Hematopoietic multipotent progenitor cell treated with erythropoietin and hydrocortisone succinate and interleukin-3 and kit ligand, for 15 days (in vitro differentiated cells): ENCODE results near the gene SCUBE3.

Experiments
- DNase-seq: peaks from one replicate; pipeline ENCODE4 v3.0.0-alpha.2; 2015; ENCODE audit warnings: low spot score

The SCUBE3 gene

DNA sequence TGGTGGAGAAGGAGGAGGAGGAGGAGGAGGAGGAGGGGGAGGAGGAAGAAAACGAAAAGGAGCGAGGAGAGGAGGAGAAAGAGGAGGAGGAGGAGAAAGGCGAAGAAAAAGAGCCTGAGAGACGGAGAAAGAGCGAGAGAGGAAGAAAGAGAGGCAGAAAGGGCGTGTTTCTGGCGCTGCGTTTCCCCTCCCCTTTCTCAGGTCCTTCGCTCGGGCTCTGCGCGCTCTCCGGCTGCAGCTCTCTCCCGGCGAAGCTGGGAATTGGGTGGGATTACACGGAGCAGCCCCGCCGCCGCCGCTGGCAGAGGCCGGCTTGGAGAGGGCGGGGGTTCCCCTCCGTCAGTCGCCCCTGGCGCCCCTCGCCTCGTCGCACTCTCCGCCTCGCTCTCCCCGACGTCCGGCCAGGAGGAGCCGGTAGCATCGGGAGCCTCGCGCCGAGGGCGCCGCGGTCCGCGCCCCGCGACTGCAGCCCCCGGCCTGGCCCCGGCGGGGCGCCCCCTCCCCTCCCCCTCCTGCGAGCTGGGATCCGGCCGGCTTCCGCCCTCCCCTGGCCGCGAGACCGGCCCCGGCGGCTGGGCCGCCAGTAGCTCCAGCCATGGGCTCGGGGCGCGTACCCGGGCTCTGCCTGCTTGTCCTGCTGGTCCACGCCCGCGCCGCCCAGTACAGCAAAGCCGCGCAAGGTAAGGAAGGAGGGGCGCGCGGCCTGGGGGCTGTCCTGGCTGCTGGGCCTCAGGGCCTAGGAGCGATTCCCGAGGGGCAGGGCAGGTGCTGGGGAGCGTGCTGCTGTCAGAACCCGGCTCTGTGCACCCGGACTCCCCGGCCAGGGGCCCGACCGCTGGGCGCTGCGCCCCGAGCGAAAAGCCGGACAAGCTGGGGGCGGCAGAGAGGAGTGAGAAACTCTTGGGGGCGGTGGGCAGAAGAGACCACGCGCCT lies at the start of gene SCUBE3:
Gene SCUBE3 (plus strand): TSS at position 133 of the 933 bp plus-strand sequence. CDS start 463 bp downstream, at position 596.
- DNase-seq, result no peak

DNA sequence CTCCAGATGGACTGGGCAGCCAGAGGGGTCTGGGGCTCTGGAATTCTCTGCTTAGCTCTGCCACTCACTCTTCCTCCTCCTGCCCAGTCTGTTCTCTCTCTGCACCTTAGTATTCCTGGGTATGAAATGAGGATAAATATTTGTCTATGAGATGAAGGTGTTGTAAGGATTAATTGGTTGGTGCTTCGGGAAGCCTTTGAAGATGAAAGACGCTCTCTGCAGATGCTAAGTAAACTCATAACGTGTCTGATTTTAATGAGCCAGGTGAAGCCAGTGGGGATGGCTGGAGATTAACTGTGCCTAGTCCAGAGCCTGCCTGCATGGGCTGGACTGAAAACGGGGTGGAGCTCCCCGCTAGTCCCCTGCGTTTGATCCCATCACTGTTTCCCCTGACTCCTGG lies 49.5 kb upstream of the SCUBE3 start:
- DNase-seq, result no peak

DNA sequence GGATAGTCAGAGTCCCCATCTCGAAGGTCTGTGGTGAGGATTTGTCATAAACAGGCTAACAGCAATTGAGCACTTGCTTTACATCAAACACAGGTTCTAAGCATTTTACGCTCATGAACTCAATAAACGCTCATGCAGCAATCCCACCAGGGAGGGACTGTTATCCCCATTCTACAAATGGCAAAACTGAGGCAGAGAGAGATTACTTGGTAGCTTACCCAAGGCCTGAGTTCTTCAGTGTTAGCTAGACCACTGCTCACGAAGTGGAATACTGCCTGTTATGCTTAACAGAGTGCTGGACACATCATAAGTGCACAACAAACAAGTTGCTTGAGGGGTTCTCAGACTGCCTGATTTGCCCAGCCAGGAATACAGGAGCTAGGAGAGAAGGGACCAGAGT lies 48.9 kb upstream of the SCUBE3 start:
- no peak for DNase-seq

DNA sequence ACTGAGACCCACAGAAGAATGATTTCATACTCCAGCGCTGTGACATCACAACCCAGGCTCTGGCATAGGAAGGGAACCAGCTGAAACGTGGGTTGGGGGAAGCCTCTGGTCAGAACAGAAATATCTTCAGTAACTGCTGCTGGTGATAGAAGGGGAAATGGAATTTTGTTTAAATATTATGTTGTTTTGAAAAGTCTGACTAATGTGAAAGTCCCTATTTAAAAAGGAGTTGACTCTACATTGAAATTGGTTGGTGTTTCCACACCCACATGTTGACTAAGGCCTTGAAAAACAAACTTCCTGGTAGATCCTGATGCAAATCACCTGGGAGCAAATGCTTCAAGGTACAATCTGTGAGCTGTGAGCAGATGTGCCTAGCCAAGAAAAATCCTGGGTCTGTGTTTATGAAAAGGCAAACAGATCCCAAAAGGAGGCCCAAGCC lies 48.1 kb upstream of the SCUBE3 start:
- no peak for DNase-seq

DNA sequence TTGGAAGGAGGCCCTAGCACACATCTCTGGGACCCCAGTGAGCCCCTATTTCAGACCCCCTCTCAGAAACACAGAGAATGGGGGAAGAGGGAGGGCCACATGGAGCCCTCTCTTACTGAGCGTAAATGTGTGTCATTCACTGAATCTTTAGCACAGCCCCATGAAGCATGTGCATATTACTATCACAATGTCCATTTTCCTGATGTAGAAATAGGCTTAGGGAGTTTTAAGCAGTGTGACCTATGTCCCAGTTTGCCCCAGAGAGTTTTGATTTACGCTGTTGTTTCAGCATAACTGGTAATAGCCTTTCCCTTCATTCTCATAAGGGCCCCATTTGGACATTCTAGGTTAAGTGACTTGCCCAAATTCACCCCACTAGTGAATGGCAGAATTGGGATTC lies 47.6 kb upstream of the SCUBE3 start:
- DNase-seq, result no peak

DNA sequence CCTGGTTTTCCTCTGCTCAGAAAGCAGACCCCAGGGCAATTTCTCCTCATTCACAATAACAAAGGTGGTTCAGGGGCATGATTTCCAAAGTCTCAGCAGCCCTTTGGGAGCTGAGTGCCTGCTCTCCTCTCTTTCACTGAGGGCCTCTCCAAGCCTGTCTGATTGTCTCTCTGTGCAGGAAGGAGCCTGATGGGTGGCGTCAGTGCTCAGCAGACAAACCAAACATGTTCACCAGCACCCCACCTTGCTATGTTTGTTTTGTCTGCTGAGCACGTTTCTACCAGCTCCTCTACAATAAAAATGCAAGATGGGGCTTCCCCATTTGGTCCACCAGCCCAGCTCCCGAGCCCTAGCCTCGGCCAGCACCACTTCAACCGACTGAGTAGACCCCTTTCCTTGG lies 47.2 kb upstream of the SCUBE3 start:
- DNase-seq, result no peak

DNA sequence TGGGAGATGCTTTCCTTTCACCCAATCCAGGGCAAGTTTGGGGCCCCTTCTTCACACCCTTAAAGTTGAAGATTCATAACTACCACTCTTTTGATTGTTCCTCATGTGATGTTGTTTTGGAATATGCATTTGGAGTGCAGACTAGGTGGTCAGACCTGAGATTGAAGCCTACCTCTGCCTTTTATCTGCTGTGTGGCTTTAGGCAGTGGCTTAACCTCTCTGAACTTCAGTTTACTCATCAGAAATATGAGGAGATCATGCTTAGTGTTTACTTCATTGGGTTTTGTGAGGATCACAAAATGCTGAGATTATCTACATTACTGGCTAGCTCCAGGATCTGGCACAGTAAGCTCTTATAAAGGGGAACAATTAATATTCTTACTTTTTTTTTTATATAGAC lies 46.3 kb upstream of the SCUBE3 start:
- DNase-seq, result no peak

DNA sequence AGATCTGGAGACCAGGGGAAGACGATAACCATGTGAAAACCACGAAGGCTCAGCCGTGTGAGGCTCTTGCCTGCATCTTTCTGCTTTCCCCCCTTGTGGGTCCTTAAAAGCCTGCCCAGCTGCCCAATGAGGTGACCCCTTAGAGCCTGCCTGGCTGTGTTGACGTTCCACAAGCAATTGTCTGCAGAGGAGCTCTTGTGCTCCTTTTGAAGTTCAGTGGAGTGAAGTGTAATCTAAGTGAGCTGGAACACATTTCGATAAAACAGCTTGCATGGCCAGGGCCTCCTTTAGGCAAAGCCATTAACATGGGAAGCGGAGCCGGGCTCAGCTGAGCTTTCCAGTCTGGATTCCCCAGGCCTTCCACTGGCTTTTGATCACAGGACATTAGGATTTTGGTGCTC lies 45.3 kb upstream of the SCUBE3 start:
- DNase-seq, result no peak

DNA sequence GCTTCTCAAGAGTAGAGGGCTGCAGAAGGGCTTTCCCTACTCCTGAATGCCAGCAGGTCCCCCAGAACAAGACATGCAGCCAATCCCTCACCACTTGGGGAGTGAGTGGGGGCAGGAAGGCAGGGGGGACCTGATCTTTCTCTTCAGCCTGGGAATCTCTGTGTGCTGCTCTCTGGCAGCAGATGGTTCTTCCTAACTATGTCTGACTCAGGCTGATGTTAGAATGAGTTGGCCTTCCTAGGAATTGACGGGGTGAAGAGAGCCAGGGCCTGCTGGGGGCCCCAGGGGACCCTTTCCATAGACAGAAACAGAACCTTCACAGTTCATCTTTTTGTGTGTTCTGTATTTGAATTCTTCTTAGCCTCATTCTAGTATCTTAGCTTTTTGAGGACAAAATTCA lies 43.6 kb upstream of the SCUBE3 start:
- DNase-seq, result no peak

DNA sequence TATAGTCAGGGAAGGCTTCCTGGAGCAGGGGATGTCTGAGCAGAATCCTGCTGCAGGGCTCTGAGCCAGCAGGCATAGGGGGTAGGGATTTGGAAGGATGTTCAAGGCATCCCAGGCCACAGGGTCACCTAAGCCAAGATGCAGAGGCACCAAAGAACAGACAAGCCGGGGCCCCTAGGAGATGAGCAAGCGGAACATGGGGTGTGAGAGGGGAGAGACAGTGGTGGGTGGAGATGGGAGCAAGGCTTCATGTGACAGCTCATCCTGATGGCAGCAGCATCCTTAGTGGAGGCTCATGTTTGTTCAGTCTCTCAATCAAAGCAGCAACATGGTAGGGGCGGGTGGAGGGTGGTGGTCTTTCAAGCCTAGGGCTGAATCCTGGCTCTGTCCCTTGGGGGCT lies 42.9 kb upstream of the SCUBE3 start:
- DNase-seq, result no peak

DNA sequence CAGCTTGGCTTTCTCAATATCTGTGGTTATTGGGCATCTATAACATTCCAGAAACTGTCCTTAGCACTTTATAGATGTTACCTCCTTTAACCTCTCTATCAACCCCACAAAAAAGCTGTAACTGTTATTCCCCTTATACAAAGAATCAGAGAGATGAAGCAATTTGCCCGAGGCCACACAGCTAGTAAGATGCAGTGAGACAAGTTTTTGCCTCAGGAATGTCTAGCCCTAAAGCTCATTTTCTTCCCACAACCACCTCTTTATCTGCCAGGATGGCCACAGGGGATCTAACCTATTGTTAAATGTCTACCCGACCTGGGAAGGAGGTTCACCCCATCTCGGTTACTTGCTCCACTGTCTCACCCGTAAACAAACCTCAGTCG lies 40.7 kb upstream of the SCUBE3 start:
- DNase-seq, result no peak

DNA sequence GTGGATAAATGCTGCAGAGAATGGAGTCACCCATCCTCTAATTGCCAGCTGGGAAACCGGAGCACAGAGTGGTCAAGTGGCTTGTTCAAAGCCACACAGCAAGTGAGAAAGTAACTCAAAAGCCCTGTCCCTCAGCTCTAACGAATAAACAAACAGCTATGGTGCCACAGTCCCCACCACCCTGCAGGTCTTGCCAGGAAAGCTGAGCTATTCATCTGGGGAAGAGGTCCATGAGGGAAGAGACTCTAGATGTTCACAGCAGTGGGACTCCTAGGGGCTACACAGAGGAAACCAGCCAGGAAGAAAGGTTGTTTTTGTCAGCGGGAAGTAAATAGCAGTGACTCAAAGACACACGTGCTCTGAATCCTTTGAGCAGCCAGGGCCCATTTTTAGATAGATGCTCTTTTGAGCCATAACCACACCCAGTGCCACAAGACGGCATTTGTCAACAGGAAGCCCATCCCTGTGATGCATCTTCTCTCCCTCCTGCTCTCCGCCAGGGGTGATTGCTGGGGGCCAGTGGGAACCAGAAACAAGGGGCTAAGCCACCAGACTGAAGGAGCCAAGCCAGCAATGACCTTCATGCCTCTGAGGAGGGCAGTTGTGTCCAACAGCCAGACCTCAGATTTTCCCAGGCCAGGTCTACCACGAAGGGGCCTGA lies 40.2 kb upstream of the SCUBE3 start:
- DNase-seq, result no peak

DNA sequence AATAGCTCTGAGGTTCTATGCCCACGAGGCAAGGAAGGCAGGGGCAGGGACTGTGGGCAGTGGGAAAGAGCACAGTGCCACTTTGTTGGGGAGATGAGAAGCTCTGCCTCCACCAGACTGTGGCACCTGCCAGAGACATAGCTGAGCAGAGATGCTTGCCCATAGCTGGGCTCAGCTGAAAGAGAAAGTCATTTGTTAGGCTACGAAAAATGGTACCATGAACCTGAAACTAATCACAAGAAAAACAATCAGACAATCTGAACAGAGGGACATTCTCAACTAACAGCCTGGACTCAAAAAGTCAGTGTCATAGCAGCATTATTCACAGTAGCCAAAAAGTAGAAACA lies 39.7 kb upstream of the SCUBE3 start:
- no peak for DNase-seq

DNA sequence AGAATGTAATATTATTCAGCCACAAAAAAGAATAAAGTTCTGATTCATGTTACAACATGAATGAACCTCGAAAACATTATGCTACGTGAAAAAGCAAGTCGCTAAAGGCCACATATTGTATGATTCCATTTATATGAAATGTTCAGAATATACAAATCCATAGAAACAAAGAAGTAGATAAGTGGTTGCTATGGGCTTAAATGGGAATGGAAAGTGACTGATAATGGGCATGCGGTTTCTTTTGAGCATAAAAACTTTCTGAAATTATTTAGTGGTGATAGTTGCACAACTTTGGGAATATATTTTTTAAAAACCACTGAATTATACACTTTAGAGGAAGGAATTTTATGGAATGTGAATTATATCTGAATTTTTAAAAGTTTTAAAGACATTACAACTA lies 39.3 kb upstream of the SCUBE3 start:
- no peak for DNase-seq

DNA sequence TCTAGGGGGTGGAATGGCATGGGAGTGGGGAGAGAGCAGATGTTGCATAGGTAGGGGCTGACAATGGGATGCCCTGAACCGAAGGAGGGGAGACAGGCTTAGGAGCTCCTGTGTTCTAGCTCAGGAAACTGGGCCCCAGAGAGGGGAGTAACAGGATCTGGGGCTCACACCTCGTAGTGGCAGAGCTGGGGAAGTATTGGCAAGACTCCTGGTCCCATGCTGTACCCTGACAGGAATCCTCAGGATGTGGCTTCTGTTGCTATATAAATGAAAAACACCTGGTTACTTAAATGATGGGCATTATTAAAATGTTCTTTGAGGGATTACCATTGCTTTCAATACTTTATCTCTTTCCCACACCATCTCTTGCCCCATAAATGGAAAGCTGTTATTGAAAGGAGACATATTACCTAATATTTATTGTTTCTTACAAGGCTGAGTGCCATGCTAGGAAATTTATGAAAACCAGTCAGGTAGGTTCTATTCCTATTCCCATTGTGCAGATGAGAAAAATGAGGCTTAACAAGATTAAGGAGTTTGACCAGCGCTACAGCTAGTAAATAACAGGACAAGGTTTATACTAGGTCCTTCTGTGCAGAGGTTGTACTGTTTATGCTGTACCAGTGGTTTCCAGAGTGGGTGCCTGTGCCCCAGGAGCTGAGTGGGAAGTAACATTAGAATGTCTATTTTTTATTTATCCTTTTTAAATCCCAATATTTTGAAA lies 37.3 kb upstream of the SCUBE3 start:
- DNase-seq, result no peak

DNA sequence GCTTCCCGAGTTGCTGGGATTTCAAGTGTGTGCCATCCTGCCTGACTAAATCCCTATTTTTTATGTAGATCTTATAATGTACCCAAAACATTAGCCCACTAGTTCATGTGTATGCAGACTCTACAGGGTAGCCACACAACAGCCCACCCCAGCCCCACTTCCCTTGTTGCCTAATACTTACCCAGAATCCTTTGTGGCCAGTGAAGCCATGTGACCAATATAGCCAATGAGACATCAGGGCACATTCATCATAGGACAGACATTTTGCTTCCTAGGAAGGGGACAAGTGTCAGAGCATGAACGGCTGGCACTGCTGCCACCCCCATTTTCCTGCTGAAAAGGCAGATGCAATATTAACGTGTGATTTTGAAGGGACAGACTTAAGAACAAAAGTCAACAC lies 36.6 kb upstream of the SCUBE3 start:
- no peak for DNase-seq

DNA sequence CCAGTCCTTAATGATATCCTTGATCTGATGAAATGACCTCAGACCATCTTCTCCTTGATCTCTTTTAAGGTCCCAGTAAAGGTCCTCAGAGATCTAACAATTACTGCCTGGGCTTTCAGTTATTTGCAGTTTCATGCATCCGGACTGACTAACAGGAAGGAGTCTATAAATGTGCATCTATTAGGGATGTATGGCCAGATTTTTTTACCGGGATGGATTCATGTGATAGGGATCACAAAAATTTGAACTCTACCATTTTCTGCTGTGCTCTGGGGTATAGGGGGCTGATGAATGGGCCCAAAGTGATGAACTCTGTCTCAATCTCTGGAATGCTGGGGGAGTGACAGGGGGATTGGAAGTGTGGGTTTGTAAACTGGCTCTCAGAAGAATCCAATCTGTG lies 36.2 kb upstream of the SCUBE3 start:
- no peak for DNase-seq

DNA sequence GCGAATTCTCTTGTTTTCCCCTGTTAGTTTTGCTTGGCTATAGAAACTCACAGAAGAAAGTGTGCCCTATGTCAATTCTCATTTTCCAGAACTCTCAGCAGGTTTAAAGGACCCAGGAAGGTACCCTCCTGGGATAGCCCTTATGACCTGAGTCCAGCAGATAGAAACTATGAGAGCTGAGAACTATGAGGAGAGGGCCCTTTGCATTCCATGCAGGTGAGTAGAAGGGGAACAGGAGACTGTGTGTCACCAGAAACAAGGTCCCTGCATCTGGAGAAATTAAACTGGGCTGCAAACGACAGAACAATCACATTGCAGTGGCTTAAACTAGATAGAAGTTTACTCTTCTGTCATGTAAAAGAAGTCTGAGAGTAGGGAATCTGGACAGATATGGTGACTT lies 35.7 kb upstream of the SCUBE3 start:
- no peak for DNase-seq

DNA sequence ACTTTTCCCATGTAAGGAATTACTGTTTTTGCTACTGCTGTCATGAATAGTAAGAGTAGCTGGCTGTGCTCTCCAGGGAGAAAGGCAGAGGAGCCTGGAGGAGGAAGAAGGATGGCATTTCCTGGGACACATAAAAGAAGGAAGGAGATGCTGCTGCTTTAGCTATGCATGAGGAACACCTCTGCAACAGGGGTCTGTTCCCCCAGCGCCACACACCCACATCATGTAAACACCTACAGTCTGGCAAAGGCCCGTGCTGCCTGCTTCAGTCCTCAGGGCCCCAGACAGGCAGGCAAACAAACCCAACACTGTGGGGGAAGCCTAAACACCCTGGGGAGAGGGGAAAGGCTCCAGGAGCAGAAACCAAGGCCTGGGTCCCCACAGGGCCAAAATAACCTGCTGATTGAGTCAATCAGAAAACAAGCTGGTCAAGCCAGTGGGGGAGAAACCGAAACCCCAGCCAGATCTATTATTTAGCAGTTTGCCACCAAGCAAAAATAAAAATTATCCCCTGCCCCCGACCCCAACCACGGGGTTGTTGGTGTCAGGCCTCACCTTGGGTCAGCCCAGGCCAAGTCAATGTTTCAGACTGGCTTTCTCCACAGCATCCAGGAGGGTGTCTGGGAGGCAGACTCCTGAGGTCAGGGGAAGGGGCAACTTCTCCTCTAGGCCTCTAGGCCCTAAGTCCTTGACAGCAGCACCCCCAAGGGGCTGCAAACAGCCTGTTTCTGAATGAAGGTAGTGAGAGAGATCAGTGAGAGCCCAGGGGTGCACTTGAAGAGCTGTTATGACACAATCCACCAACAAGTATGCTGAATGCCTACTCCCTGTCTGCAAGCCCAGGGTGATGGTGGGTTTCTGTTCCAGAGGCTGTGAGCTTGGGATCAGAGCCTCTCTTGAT lies 34.6 kb upstream of the SCUBE3 start:
- DNase-seq, result no peak

DNA sequence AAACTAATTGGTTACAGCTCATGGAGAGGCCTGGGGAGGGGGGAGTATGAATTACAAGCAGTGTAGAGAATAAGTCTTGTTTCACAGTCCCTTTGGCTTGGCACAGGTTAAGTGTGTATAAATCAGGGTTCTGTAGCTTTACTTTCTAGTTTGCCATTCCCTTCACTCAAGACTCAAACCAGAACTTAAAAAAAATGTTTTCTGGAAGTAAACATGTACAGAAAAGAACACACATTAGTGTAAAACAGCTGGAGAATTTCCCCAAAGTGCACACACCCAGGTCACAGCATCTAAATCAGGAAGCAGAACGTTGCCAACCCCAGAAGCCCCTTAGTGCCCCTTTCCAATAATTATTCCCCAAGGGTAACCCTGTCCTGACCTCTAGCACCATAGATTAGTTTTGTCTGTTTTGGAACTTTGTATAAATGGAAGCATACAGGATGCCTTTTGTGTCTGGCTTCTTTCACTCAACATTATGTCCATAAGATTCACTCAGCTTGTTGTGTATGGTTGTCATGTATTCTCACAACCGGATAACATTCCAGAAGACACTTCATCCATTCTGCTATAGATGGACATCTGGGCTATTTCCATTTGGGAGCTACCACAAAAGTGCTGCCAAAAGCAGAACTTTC lies 33.7 kb upstream of the SCUBE3 start:
- DNase-seq, result no peak

DNA sequence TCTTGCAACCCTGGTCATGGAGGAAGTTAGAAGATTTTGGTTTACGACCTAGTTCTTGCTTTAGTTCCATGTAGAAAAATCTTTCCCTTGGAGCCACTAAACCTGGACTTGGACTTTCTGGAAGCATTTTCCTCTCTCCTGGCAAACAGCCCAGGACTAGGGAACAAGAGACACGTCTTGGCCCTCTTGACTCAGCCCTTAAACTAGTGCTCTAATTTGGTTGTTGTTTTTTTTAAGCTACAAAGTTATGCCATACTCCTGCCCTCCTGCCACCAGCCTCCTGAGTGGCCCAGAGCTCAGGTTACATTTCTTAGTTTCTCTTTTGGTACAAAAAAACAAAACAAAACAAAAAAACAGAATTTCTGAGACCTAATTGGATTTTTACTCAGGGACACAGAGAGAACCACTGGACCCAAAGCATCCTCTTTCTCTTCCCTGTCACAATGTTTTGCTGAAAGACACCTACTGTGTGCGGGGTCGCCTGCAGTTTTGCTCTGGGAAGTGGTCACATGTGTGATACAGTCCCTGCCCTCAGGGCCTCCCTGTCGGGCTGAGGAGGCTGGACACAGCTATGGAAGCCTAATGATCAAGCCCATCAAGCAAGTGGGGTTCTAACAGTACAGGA lies 32.3 kb upstream of the SCUBE3 start:
- DNase-seq, result no peak
